Measurements from ENCODE around the gene RFX3.

GRCh38 chr9:3329361-3329760, 196.4 kb downstream of the RFX3 start:
- TF ChIP-seq, protein P1, sequence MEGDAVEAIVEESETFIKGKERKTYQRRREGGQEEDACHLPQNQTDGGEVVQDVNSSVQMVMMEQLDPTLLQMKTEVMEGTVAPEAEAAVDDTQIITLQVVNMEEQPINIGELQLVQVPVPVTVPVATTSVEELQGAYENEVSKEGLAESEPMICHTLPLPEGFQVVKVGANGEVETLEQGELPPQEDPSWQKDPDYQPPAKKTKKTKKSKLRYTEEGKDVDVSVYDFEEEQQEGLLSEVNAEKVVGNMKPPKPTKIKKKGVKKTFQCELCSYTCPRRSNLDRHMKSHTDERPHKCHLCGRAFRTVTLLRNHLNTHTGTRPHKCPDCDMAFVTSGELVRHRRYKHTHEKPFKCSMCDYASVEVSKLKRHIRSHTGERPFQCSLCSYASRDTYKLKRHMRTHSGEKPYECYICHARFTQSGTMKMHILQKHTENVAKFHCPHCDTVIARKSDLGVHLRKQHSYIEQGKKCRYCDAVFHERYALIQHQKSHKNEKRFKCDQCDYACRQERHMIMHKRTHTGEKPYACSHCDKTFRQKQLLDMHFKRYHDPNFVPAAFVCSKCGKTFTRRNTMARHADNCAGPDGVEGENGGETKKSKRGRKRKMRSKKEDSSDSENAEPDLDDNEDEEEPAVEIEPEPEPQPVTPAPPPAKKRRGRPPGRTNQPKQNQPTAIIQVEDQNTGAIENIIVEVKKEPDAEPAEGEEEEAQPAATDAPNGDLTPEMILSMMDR (IDR thresholded peaks at IDR 0.05; ENCODE audit: low read depth, low read length, missing input control): no peak
- TF ChIP-seq RAD21 (IDR thresholded peaks at IDR 0.05): no peak

Data from liver (tissue), 3 donors.